Loucy (cell line): ENCODE data around the gene EIF2S1.
"Not testable (repeated sequence)": the region's sequence is repeated elsewhere in the genome, so short reads cannot be mapped to it uniquely, and the experiment has no call there.

Experiments used
- H2AFZ ChIP-seq: fragments of 200-600 bp; sonication (generic); 2 replicates; pipeline ENCODE4 v1.6.0; 2016; ENCODE audit warnings: antibody characterized with exemption, mild to moderate bottlenecking, low read length, moderate library complexity
- H3F3A ChIP-seq: fragments of 200-600 bp; 2 replicates; pipeline ENCODE4 v1.6.0; 2016; ENCODE audit warnings: antibody characterized with exemption, low read depth, mild to moderate bottlenecking
- H3K27me3 ChIP-seq: fragments of 200-600 bp; sonication (generic); 2 replicates; pipeline ENCODE4 v1.6.1; 2014; ENCODE audit warnings: low read length, mild to moderate bottlenecking; ENCODE audit not compliant: insufficient read depth, poor library complexity, severe bottlenecking
- H3K36me3 ChIP-seq: fragments of 200-600 bp; sonication (generic); 2 replicates; pipeline ENCODE4 v1.6.1; 2016; ENCODE audit warnings: low read length; ENCODE audit not compliant: insufficient read depth
- H3K4me1 ChIP-seq: fragments of 200-600 bp; sonication (generic); 2 replicates; pipeline ENCODE4 v1.5.1; 2014; ENCODE audit warnings: low read length, mild to moderate bottlenecking; ENCODE audit not compliant: insufficient read depth, poor library complexity, severe bottlenecking
- H3K4me2 ChIP-seq: fragments of 200-600 bp; sonication (generic); 2 replicates; pipeline ENCODE4 v1.6.0; 2014; ENCODE audit warnings: antibody characterized with exemption, low read length, low read depth, mild to moderate bottlenecking; ENCODE audit not compliant: poor library complexity, severe bottlenecking
- H3K4me3 ChIP-seq: fragments of 200-600 bp; sonication (generic); 2 replicates; pipeline ENCODE4 v1.5.1; 2014; ENCODE audit warnings: low read length, mild to moderate bottlenecking, mixed read lengths; ENCODE audit not compliant: poor library complexity, severe bottlenecking
- H3K79me2 ChIP-seq: fragments of 200-600 bp; sonication (generic); 2 replicates; pipeline ENCODE4 v1.6.1; 2014; ENCODE audit warnings: low read length; ENCODE audit not compliant: insufficient read depth
- H3K9ac ChIP-seq: fragments of 200-600 bp; sonication (generic); 2 replicates; pipeline ENCODE4 v1.6.0; 2014; ENCODE audit warnings: mild to moderate bottlenecking, low read depth, low read length, moderate library complexity; ENCODE audit not compliant: poor library complexity, severe bottlenecking
- H3K9me2 ChIP-seq: fragments of 200-600 bp; sonication (generic); replicated peaks from 2 replicates; pipeline ENCODE4 v1.6.1; 2016; ENCODE audit warnings: low read depth, low read length, mixed read lengths
- H3K9me3 ChIP-seq: fragments of 200-600 bp; sonication (generic); 2 replicates; pipeline ENCODE4 v1.6.1; 2014; ENCODE audit warnings: mild to moderate bottlenecking, antibody characterized with exemption, low read length, low read depth; ENCODE audit not compliant: insufficient read depth
- H4K20me1 ChIP-seq: fragments of 200-600 bp; sonication (generic); 2 replicates; pipeline ENCODE4 v1.6.0; 2014; ENCODE audit warnings: antibody characterized with exemption, low read length, mild to moderate bottlenecking; ENCODE audit not compliant: insufficient read depth, poor library complexity, severe bottlenecking
- EZH2phosphoT487 ChIP-seq: fragments of 200-600 bp; IDR thresholded peaks from 2 replicates; pipeline ENCODE4 v1.6.1; 2018; ENCODE audit warnings: antibody characterized with exemption, mild to moderate bottlenecking, moderate library complexity, borderline replicate concordance
- TF ChIP-seq, protein P1 (sequence below): fragments of 200-600 bp; sonication (generic); conservative IDR thresholded peaks from 2 replicates; pipeline ENCODE4 v1.5.1; 2014; ENCODE audit warnings: mild to moderate bottlenecking, antibody characterized with exemption, low read length

The EIF2S1 gene

DNA sequence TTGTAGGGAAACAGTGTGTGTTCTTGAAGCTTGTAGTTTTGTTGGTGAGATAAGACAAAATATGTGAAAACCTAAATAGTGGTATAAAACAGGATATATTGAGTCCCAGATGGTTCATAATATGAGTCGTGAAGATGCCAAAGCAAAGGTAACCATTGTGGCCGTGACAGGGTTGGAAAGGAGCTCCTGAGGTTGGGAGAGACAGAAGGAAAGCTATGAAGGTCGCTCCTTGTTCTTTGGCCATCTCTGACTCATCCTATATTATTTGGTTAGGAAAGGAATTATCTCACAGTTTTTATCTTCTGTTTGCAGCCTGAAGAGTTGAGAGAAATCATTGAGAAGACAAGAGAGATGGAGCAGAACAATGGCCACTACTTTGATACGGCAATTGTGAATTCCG, 27.7 kb upstream of the EIF2S1 start:
- TF ChIP-seq, protein P1, sequence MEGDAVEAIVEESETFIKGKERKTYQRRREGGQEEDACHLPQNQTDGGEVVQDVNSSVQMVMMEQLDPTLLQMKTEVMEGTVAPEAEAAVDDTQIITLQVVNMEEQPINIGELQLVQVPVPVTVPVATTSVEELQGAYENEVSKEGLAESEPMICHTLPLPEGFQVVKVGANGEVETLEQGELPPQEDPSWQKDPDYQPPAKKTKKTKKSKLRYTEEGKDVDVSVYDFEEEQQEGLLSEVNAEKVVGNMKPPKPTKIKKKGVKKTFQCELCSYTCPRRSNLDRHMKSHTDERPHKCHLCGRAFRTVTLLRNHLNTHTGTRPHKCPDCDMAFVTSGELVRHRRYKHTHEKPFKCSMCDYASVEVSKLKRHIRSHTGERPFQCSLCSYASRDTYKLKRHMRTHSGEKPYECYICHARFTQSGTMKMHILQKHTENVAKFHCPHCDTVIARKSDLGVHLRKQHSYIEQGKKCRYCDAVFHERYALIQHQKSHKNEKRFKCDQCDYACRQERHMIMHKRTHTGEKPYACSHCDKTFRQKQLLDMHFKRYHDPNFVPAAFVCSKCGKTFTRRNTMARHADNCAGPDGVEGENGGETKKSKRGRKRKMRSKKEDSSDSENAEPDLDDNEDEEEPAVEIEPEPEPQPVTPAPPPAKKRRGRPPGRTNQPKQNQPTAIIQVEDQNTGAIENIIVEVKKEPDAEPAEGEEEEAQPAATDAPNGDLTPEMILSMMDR: no peak
- no peak for TF ChIP-seq EZH2phosphoT487
- Histone ChIP-seq H3K9me3 (no peaks in the 10 kb centered on the region), H2AFZ (no peak overlapping the region), H3K9ac (no peak overlapping the region), H3K4me1 (no peaks in the 10 kb centered on the region), H3K27me3 (no peaks in the 10 kb centered on the region), H3F3A (no peaks in the 10 kb centered on the region), H3K36me3 (peaks cover 44% of the 10 kb centered on the region; the same call in 1 of the 2 replicates), H3K9me2 (no peaks in the 10 kb centered on the region), H3K4me2 (no peak overlapping the region), H3K4me3 (no peak overlapping the region), H4K20me1 (no peaks in the 10 kb centered on the region), H3K79me2 (no peaks in the 10 kb centered on the region)

DNA sequence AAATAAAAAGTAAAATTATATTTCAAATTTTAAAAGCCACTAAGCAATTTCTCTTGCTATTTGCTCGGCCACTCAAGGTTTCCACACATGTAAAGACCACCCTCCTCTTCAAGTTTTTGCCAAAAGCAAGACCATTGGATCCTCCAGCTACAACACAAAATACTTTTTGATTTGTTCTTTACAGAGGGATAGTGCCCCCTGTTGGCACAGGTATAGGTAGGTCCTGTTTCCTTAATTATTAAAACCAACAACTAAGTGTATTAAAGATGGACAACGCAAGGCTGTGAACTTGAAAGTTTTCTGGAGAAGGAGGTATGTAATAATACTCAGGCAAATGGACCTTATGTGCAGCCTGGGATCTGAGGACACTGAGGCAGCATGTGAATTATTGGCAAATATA, 24.3 kb upstream of the EIF2S1 start:
- Histone ChIP-seq H3K9me3 (no peaks in the 10 kb centered on the region), H3K36me3 (peaks cover 68% of the 10 kb centered on the region), H3K9me2 (no peaks in the 10 kb centered on the region), H3K27me3 (no peaks in the 10 kb centered on the region), H3K9ac (no peak overlapping the region), H3K4me3 (no peak overlapping the region), H3F3A (no peaks in the 10 kb centered on the region), H2AFZ (no peak overlapping the region), H4K20me1 (no peaks in the 10 kb centered on the region), H3K79me2 (no peaks in the 10 kb centered on the region), H3K4me2 (no peak overlapping the region), H3K4me1 (no peaks in the 10 kb centered on the region)
- TF ChIP-seq, protein P1: peak; percentile 70
- TF ChIP-seq EZH2phosphoT487: no peak

DNA sequence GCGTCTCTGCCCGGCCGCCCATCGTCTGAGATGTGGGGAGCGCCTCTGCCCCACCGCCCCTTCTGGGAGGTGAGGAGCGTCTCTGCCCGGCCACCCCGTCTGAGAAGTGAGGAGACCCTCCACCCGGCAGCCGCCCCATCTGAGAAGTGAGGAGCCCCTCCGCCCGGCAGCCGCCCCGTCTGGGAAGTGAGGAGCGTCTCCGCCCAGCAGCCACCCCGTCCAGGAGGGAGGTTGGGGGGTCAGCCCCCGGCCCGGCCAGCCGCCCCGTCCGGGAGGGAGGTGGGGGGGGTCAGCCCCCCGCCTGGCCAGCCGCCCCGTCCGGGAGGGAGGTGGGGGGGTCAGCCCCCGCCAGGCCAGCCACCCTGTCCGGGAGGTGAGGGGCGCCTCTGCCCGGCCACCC, 18.9 kb upstream of the EIF2S1 start:
- not testable (repeated sequence) for H3K9ac ChIP-seq, H2AFZ ChIP-seq, H3F3A ChIP-seq, H3K9me2 ChIP-seq, H3K27me3 ChIP-seq, H3K79me2 ChIP-seq, H4K20me1 ChIP-seq, H3K9me3 ChIP-seq, H3K4me1 ChIP-seq, H3K4me2 ChIP-seq, H3K4me3 ChIP-seq
- H3K36me3 ChIP-seq: peaks cover 56% of the 10 kb centered on the region

DNA sequence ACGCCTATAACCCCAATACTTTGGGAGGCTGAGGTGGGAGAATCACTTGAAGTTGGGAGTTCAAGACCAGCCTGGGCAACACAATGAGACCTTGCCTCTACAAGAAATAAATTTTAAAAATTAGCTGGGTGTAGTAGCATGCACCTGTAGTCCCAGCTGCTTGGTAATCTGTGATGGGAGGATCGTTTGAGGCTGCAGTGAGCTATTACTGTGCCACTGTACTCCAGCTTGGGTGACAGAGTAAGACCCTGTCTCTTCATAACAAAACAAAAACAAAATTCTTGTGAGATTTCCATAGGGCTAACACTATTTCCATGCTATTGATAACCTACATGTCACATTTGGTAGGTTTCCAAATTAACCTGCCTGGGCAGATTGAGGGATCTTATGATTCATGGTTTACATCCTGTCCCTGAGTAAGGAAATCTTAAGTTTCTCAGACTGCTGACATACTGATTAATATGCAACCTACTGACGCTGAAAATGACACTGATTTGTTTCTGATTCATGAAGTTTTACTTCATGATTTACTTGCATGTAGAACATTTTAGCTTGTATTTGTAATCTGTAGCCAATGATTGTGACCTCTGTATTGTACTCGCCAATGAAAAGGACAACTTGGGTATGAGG, 16.4 kb upstream of the EIF2S1 start:
- Histone ChIP-seq H3K9ac (no peak overlapping the region), H3K9me3 (no peaks in the 10 kb centered on the region), H3F3A (no peaks in the 10 kb centered on the region), H3K36me3 (peaks cover 39% of the 10 kb centered on the region; the same call in 1 of the 2 replicates), H3K4me1 (no peaks in the 10 kb centered on the region), H3K9me2 (no peaks in the 10 kb centered on the region), H2AFZ (no peak overlapping the region), H3K4me3 (no peak overlapping the region), H4K20me1 (no peaks in the 10 kb centered on the region), H3K4me2 (no peak overlapping the region), H3K27me3 (no peaks in the 10 kb centered on the region), H3K79me2 (no peaks in the 10 kb centered on the region)
- no peak for TF ChIP-seq EZH2phosphoT487
- TF ChIP-seq, protein P1: no peak
